ENCODE measurements around the gene GABPB1. TPM values are rescaled to one million over a fixed set of nuclear protein-coding genes. Genes with fewer than 3 reads are reported as not detected.

The GABPB1 gene
- total RNA-seq, 1 experiment from 2014 or later = 35.3 TPM

GRCh38 chr15:50257924-50258323 is 97.1 kb downstream of the GABPB1 start:
- no peak overlapping the region for H3K4me3 ChIP-seq (ENCODE audit: low read depth, low read length, poor library complexity, severe bottlenecking)
- intact Hi-C loops (cut with micrococcal nuclease; ENCODE audit: unreplicated experiment) = no loop called here
- H3K36me3 ChIP-seq (ENCODE audit: insufficient read depth, low read length, poor library complexity, severe bottlenecking) = no peaks in the 10 kb centered on the region
- no peaks in the 10 kb centered on the region for H3K4me1 ChIP-seq (ENCODE audit: insufficient read depth, low read length, poor library complexity, severe bottlenecking)
- no peak overlapping the region for H3K27ac ChIP-seq (ENCODE audit: low read depth, low read length, poor library complexity, severe bottlenecking)
- peak; percentile 18 for DNase-seq (ENCODE audit: low spot score)
- ChIA-PET POLR2A (ENCODE audit: low non-redundant PET) (no interaction called here), CTCF (no interaction called here)
- H3K9me3 ChIP-seq (ENCODE audit: low read depth, low read length, poor library complexity, severe bottlenecking) = no peaks in the 10 kb centered on the region
- TF ChIP-seq EZH2 (IDR thresholded peaks at IDR 0.05; ENCODE audit: borderline replicate concordance, low read depth, low read length, poor library complexity, severe bottlenecking) (no peak), CTCF (conservative IDR thresholded peaks at IDR 0.05; ENCODE audit: low read depth, low read length) (no peak)
- H3K27me3 ChIP-seq (replicated peaks; ENCODE audit: insufficient read depth, low read depth, low read length, poor library complexity) = no peaks in the 10 kb centered on the region
- BruUV-seq (replicated peaks) = no TSS peak

GRCh38 chr15:50257332-50257731 is 97.7 kb downstream of the GABPB1 start:
- no peak overlapping the region for H3K27ac ChIP-seq (ENCODE audit: low read depth, low read length, poor library complexity, severe bottlenecking)
- H3K27me3 ChIP-seq (replicated peaks; ENCODE audit: insufficient read depth, low read depth, low read length, poor library complexity) = no peaks in the 10 kb centered on the region
- no TSS peak for BruUV-seq (replicated peaks)
- no peak for DNase-seq (ENCODE audit: low spot score)
- POLR2A ChIA-PET (ENCODE audit: low non-redundant PET) = no interaction called here
- H3K9me3 ChIP-seq (ENCODE audit: low read depth, low read length, poor library complexity, severe bottlenecking) = no peaks in the 10 kb centered on the region
- intact Hi-C loops (cut with micrococcal nuclease; ENCODE audit: unreplicated experiment) = no loop called here
- H3K36me3 ChIP-seq (ENCODE audit: insufficient read depth, low read length, poor library complexity, severe bottlenecking) = no peaks in the 10 kb centered on the region
- no peak overlapping the region for H3K4me3 ChIP-seq (ENCODE audit: low read depth, low read length, poor library complexity, severe bottlenecking)
- TF ChIP-seq CTCF (conservative IDR thresholded peaks at IDR 0.05; ENCODE audit: low read depth, low read length) (no peak), EZH2 (IDR thresholded peaks at IDR 0.05; ENCODE audit: borderline replicate concordance, low read depth, low read length, poor library complexity, severe bottlenecking) (no peak)
- CTCF ChIA-PET = no interaction called here
- no peaks in the 10 kb centered on the region for H3K4me1 ChIP-seq (ENCODE audit: insufficient read depth, low read length, poor library complexity, severe bottlenecking)

- no peak for DNase-seq (ENCODE audit: low spot score)
- no TSS peak for BruUV-seq (replicated peaks)
- POLR2A ChIA-PET (ENCODE audit: low non-redundant PET) = no interaction called here
- Histone ChIP-seq H3K27ac (ENCODE audit: low read depth, low read length, poor library complexity, severe bottlenecking) (no peak overlapping the region), H3K36me3 (ENCODE audit: insufficient read depth, low read length, poor library complexity, severe bottlenecking) (no peaks in the 10 kb centered on the region), H3K4me3 (ENCODE audit: low read depth, low read length, poor library complexity, severe bottlenecking) (no peak overlapping the region), H3K27me3 (replicated peaks; ENCODE audit: insufficient read depth, low read depth, low read length, poor library complexity) (no peaks in the 10 kb centered on the region), H3K9me3 (ENCODE audit: low read depth, low read length, poor library complexity, severe bottlenecking) (no peaks in the 10 kb centered on the region), H3K4me1 (ENCODE audit: insufficient read depth, low read length, poor library complexity, severe bottlenecking) (no peaks in the 10 kb centered on the region)
- intact Hi-C loops (cut with micrococcal nuclease; ENCODE audit: unreplicated experiment) = no loop called here
- CTCF ChIA-PET = no interaction called here
- TF ChIP-seq EZH2 (IDR thresholded peaks at IDR 0.05; ENCODE audit: borderline replicate concordance, low read depth, low read length, poor library complexity, severe bottlenecking) = no peak
- TF ChIP-seq CTCF (conservative IDR thresholded peaks at IDR 0.05; ENCODE audit: low read depth, low read length) = no peak
Measured at GRCh38 chr15:50256188-50257041, 98.6 kb downstream of the GABPB1 start.
